K562 (cell line): ENCODE data around the gene TNFSF9. TPM values are rescaled to one million over a fixed set of nuclear protein-coding genes. Genes with fewer than 3 reads are reported as not detected.

Experiments used
- ATAC-seq: fragments of 200-7000 bp; cut with Tn5 transposase; 3 replicates; pipeline ENCODE4 v1.9.1; 2020; ENCODE audit warnings: moderate library complexity
- BruUV-seq: library from RNA; stranded (reverse); fragments of 400-500 nt; replicated peaks from 2 replicates; lab custom pipeline; 2021; lab: Mats Ljungman, UMichigan
- CTCF ChIA-PET: fragments of 300-600 bp; formaldehyde crosslinking; extraction: SDS; loops from one replicate; lab custom pipeline; 2021; ENCODE audit warnings: low intra/inter-chr PET ratio; lab: Yijun Ruan, JAX
- POLR2A ChIA-PET: fragments of 300-600, 350-650 bp; sonication (Branson Sonifier 250); formaldehyde crosslinking; extraction: SDS; loops from one replicate; lab custom pipeline; 2021; ENCODE audit warnings: antibody characterized with exemption, inconsistent platforms; lab: Yijun Ruan, JAX
- DNase-seq, 4 experiments: peaks; one replicate each; pipeline versions ENCODE4 v3.0.0 to v3.0.0-alpha.2; 2011 to 2018; ENCODE audit warnings: low spot score in 3 of 4, mixed read lengths in 3 of 4; ENCODE audit errors: extremely low read depth in 1 of 4
- FAIRE-seq: peaks from 2 replicates; lab custom pipeline; 2011; peaks lifted over from hg19 to GRCh38; lab: Jason Lieb, UNC
- H2AFZ ChIP-seq: 2 replicates; pipeline ENCODE4 v1.6.0; 2011; ENCODE audit warnings: low read depth, low read length, control low read depth, inconsistent platforms
- H3K27ac ChIP-seq: fragments of 200-600 bp; 3 replicates; pipeline ENCODE4 v1.8.0; 2011; ENCODE audit warnings: low read depth, mild to moderate bottlenecking, control low read depth, inconsistent platforms, low read length, moderate library complexity, mixed read lengths; ENCODE audit errors: extremely low read depth
- H3K27me3 ChIP-seq, 2 experiments: fragments of 300-600 bp in 1 of 2; 2 replicates in 1 of 2; 3 replicates in 1 of 2; pipeline versions ENCODE4 v1.6.0 to v1.8.0; 2011; ENCODE audit warnings: inconsistent platforms in 2 of 2, low read length in 2 of 2, mild to moderate bottlenecking in 1 of 2, mixed read lengths in 1 of 2, moderate library complexity in 1 of 2; ENCODE audit not compliant: control insufficient read depth in 2 of 2, insufficient read depth in 2 of 2
- H3K36me3 ChIP-seq: fragments of 300-600 bp; 3 replicates; pipeline ENCODE4 v1.8.0; 2011; ENCODE audit warnings: mild to moderate bottlenecking, low read length, inconsistent platforms; ENCODE audit not compliant: control insufficient read depth, insufficient read depth
- H3K4me1 ChIP-seq, 2 experiments: fragments of 200-600 bp in 1 of 2; replicated peaks in 1 of 2; 2 replicates in 1 of 2; 3 replicates in 1 of 2; pipeline versions ENCODE4 v1.5.1 to v1.8.0; 2011; ENCODE audit warnings: inconsistent platforms in 2 of 2, low read length in 2 of 2, mild to moderate bottlenecking in 1 of 2, mixed read lengths in 1 of 2, moderate library complexity in 1 of 2; ENCODE audit not compliant: control insufficient read depth in 2 of 2, insufficient read depth in 2 of 2
- H3K4me2 ChIP-seq: 2 replicates; pipeline ENCODE4 v1.6.1; 2011; ENCODE audit warnings: low read length, control low read depth, inconsistent platforms, mixed read lengths; ENCODE audit not compliant: insufficient read depth
- H3K4me3 ChIP-seq: fragments of 200-600 bp; sonication (generic), shearing (Covaris generic); 2 replicates; pipeline ENCODE4 v1.5.1; 2016; ENCODE audit warnings: control low read depth, inconsistent platforms
- H3K79me2 ChIP-seq: fragments of 200-600 bp; 3 replicates; pipeline ENCODE4 v1.8.0; 2011; ENCODE audit warnings: low read length, inconsistent platforms; ENCODE audit not compliant: control insufficient read depth, insufficient read depth
- H3K9ac ChIP-seq, 2 experiments: 2 replicates each; pipeline versions ENCODE4 v1.6.0 to v1.6.1; 2011; ENCODE audit warnings: low read depth in 2 of 2, low read length in 2 of 2, control low read depth in 1 of 2, inconsistent platforms in 1 of 2, mild to moderate bottlenecking in 1 of 2, mixed read lengths in 1 of 2; ENCODE audit not compliant: insufficient read depth in 1 of 2
- H3K9me1 ChIP-seq: one replicate; pipeline ENCODE4 v1.6.0; 2011; ENCODE audit warnings: inconsistent platforms, mild to moderate bottlenecking, low read length, moderate library complexity; ENCODE audit not compliant: control insufficient read depth, insufficient read depth
- H3K9me3 ChIP-seq: replicated peaks from 2 replicates; pipeline ENCODE4 v1.5.1; 2011; ENCODE audit warnings: low read depth, low read length, inconsistent platforms; ENCODE audit not compliant: control insufficient read depth, insufficient read depth
- H4K20me1 ChIP-seq: replicated peaks from 2 replicates; pipeline ENCODE4 v1.6.1; 2011; ENCODE audit warnings: low read length, inconsistent platforms, mixed read lengths; ENCODE audit not compliant: control insufficient read depth, insufficient read depth
- ARNT ChIP-seq, 2 experiments: fragments of 450-650 bp; IDR thresholded peaks; 2 replicates each; pipeline ENCODE4 v1.6.1; 2016; ENCODE audit warnings: mild to moderate bottlenecking in 1 of 2
- IRF9 ChIP-seq: fragments of 450-650 bp; IDR thresholded peaks from 2 replicates; pipeline ENCODE4 v1.6.1; 2016; ENCODE audit warnings: missing biosample characterization, missing genetic modification characterization
- MAFF ChIP-seq: IDR thresholded peaks from 2 replicates; pipeline ENCODE4 v1.6.1; 2012; ENCODE audit warnings: low read length, improper control_type of control experiment
- POLR2G ChIP-seq: fragments of 200-400 bp; formaldehyde crosslinking; IDR thresholded peaks from 2 replicates; pipeline ENCODE4 v1.6.1; 2017; ENCODE audit warnings: low read depth, mild to moderate bottlenecking, antibody characterized with exemption, low read length, moderate library complexity
- PRPF4 ChIP-seq: fragments of 200-400 bp; formaldehyde crosslinking; IDR thresholded peaks from one replicate; pipeline ENCODE4 v1.6.1; 2017; ENCODE audit warnings: low read length, low read depth, mild to moderate bottlenecking; ENCODE audit not compliant: insufficient read depth, poor library complexity, severe bottlenecking
- RBBP5 ChIP-seq: fragments of 200-600 bp; sonication (generic); IDR thresholded peaks from 2 replicates; pipeline ENCODE4 v1.6.1; 2012; ENCODE audit warnings: borderline replicate concordance, mild to moderate bottlenecking, low read length, control low read depth, inconsistent platforms; ENCODE audit not compliant: insufficient read depth, poor library complexity, severe bottlenecking
- RFX1 ChIP-seq: fragments of 450-650 bp; IDR thresholded peaks from 2 replicates; pipeline ENCODE4 v1.6.1; 2016; ENCODE audit warnings: mild to moderate bottlenecking, moderate library complexity
- SREBF2 ChIP-seq: sonication (generic); formaldehyde crosslinking; IDR thresholded peaks from 2 replicates; pipeline ENCODE4 v1.4.0; 2020; ENCODE audit warnings: mild to moderate bottlenecking, missing genetic modification reagents
- SRSF3 ChIP-seq: fragments of 200-400 bp; formaldehyde crosslinking; IDR thresholded peaks from 2 replicates; pipeline ENCODE4 v1.6.1; 2016; ENCODE audit warnings: mild to moderate bottlenecking, low read length, moderate library complexity; ENCODE audit not compliant: insufficient read depth
- TBL1XR1 ChIP-seq, 2 experiments: IDR thresholded peaks; 2 replicates each; pipeline ENCODE4 v1.6.1; 2012; ENCODE audit warnings: improper control_type of control experiment in 2 of 2, low read length in 2 of 2, mild to moderate bottlenecking in 1 of 2
- XRCC5 ChIP-seq: fragments of 200-400 bp; formaldehyde crosslinking; IDR thresholded peaks from 2 replicates; pipeline ENCODE4 v1.6.1; 2017; ENCODE audit warnings: low read depth, mild to moderate bottlenecking, low read length
- YY1 ChIP-seq, 3 experiments: IDR thresholded peaks; 2 replicates each; pipeline ENCODE4 v1.6.1; 2011; ENCODE audit warnings: low read length in 2 of 3, mild to moderate bottlenecking in 2 of 3, moderate library complexity in 2 of 3, borderline replicate concordance in 1 of 3, control low read depth in 1 of 3, low read depth in 1 of 3; ENCODE audit not compliant: insufficient read depth in 3 of 3, insufficient replicate concordance in 2 of 3, control insufficient read depth in 1 of 3, insufficient read length in 1 of 3; ENCODE audit errors: extremely low read depth in 1 of 3
- ZNF274 ChIP-seq: IDR thresholded peaks from 2 replicates; pipeline ENCODE4 v1.6.1; 2011; ENCODE audit warnings: low read depth, mild to moderate bottlenecking, low read length, moderate library complexity, borderline replicate concordance
- ZNF57 ChIP-seq: fragments of 450-650 bp; formaldehyde crosslinking; IDR thresholded peaks from 2 replicates; pipeline ENCODE4 v1.4.0; 2020; ENCODE audit warnings: mild to moderate bottlenecking, moderate library complexity
- ZNF644 ChIP-seq: fragments of 200-800 bp; sonication (Bioruptor generic); IDR thresholded peaks from 2 replicates; pipeline ENCODE4 v1.6.1; 2016; ENCODE audit warnings: low read depth, missing genetic modification characterization, missing compliant biosample characterization
- ZNF668 ChIP-seq: fragments of 250-450 bp; sonication (Bioruptor Pico); IDR thresholded peaks from 2 replicates; pipeline ENCODE4 v1.8.0; 2022; ENCODE audit warnings: mild to moderate bottlenecking, inconsistent platforms
- WGBS: fragments of 100-300 bp; shearing (Covaris generic); methylation state at CpG from one replicate; pipeline ENCODE4 v1.1.6; 2016; ENCODE audit warnings: low coverage, mixed read lengths; ENCODE audit not compliant: insufficient coverage; ENCODE audit errors: missing lambda C conversion rate; 5-methylcytosine and 5-hydroxymethylcytosine counted together
- in situ Hi-C: fragments of 300-500 bp; cut with MboI; formaldehyde crosslinking; loops from 4 replicates; pipeline ENCODE4 v1.15.0; 2018; ENCODE audit warnings: inconsistent platforms, mixed read lengths
- intact Hi-C: fragments of 100-400 bp; cut with micrococcal nuclease; formaldehyde crosslinking; loops from 2 replicates; pipeline ENCODE4 v1.14.2; 2022
- polyA plus RNA-seq, 8 experiments: library from polyadenylated mRNA; depleted of rRNA in 4 of 8; stranded (reverse) in 5 of 8; unstranded in 3 of 8; fragments of >200 nt; fragmentation: Nextera tagmentation in 2 of 8; fragmentation: Illumina TruSeq in 1 of 8; extraction: Ambion mirVana in 2 of 8; extraction: Trizol in 1 of 8; gene quantifications; 2 replicates each; pipeline versions ENCODE4 v1.2.1 to v1.2.3, GENCODE V29; 2011 to 2014; ENCODE audit warnings: inconsistent platforms in 1 of 8, missing spikeins in 1 of 8
- total RNA-seq, 7 experiments: library from RNA; depleted of rRNA in 6 of 7; stranded (reverse); fragments of >200 nt in 6 of 7; fragmentation: Illumina TruSeq in 2 of 7; extraction: Trizol in 2 of 7; gene quantifications; 2 replicates each; pipeline versions ENCODE4 v1.2.1 to v1.2.3, GENCODE V29; 2011 to 2021; ENCODE audit warnings: low replicate concordance in 1 of 7
- TF ChIP-seq, protein P1 (sequence below): sonication (generic); formaldehyde crosslinking; IDR thresholded peaks from 2 replicates; pipeline ENCODE4 v1.8.1; 2023; ENCODE audit warnings: mild to moderate bottlenecking, missing genetic modification reagents
- TF ChIP-seq, protein P2 (sequence below), 2 experiments: IDR thresholded peaks; 2 replicates each; pipeline ENCODE4 v1.6.1; 2011; ENCODE audit warnings: borderline replicate concordance in 1 of 2, control low read depth in 1 of 2, low read depth in 1 of 2, low read length in 1 of 2, mild to moderate bottlenecking in 1 of 2, mixed read lengths in 1 of 2, moderate library complexity in 1 of 2; ENCODE audit not compliant: insufficient read depth in 1 of 2, insufficient read length in 1 of 2, poor library complexity in 1 of 2, severe bottlenecking in 1 of 2; ENCODE audit errors: extremely low read depth in 1 of 2

Gene TNFSF9
- total and polyA plus RNA-seq, 9 of the 15 experiments (the other 6 are each of a cell fraction or from before 2014, with no cell fraction given), result 1.4 to 17.9 (median 6.5) TPM

- peaks cover 25% of the 10 kb centered on the region for H3K79me2 ChIP-seq
- no peak overlapping the region for H2AFZ ChIP-seq
- peaks cover 7% of the 10 kb centered on the region for H3K9me1 ChIP-seq
- no peak overlapping the region for H3K9ac ChIP-seq
- DNase-seq (no peak), FAIRE-seq (no peak), ATAC-seq (no peak)
- ChIA-PET POLR2A (interaction anchor here (0.6 to 1.3 kb wide), 7 partner anchors 10 to 144 kb away, joined by 3 to 4 read pairs (median 3); no protein-coding TSS in a partner anchor), CTCF (no interaction called here)
- peaks cover 17 to 42% of the 10 kb centered on the region in 2 experiments; a peak in 4 of 5 replicates for H3K4me1 ChIP-seq
- H3K9me3 ChIP-seq, result peaks cover 4% of the 10 kb centered on the region
- H4K20me1 ChIP-seq, result no peaks in the 10 kb centered on the region; the same call in 1 of the 2 replicates
- BruUV-seq, result no TSS peak
- H3K27ac ChIP-seq, result no peak overlapping the region
- H3K27me3 ChIP-seq, result no peaks in the 10 kb centered on the region
- intact Hi-C loops (no loop called here), in situ Hi-C loops (no loop called here)
- peaks cover 22% of the 10 kb centered on the region for H3K36me3 ChIP-seq
- 92% methylated on average over 21 of the region's 40 CpGs for WGBS
- H3K4me2 ChIP-seq, result no peak overlapping the region
- H3K4me3 ChIP-seq, result no peak overlapping the region
- TF ChIP-seq POLR2G (peak; percentile 41), SRSF3 (no peak), YY1 (IDR thresholded peaks at IDR 0.05; ENCODE audit: borderline replicate concordance in 1 of 3, control insufficient read depth in 1 of 3, extremely low read depth in 1 of 3, insufficient read depth in 3 of 3, insufficient read length in 1 of 3, insufficient replicate concordance in 2 of 3, low read depth in 1 of 3, low read length in 2 of 3) (no peak), PRPF4 (peak; percentile 8), ARNT (IDR thresholded peaks at IDR 0.05) (no peak), MAFF (no peak), TBL1XR1 (IDR thresholded peaks at IDR 0.05; ENCODE audit: low read length in 2 of 2) (no peak), RBBP5 (no peak), ZNF274 (no peak), ZNF644 (tag) (no peak), RFX1 (no peak), SREBF2 (CRISPR knock-in tag) (no peak), ZNF668 (CRISPR knock-in tag) (no peak), ZNF57 (no peak), IRF9 (tag) (no peak), XRCC5 (no peak)
- TF ChIP-seq, protein P1, sequence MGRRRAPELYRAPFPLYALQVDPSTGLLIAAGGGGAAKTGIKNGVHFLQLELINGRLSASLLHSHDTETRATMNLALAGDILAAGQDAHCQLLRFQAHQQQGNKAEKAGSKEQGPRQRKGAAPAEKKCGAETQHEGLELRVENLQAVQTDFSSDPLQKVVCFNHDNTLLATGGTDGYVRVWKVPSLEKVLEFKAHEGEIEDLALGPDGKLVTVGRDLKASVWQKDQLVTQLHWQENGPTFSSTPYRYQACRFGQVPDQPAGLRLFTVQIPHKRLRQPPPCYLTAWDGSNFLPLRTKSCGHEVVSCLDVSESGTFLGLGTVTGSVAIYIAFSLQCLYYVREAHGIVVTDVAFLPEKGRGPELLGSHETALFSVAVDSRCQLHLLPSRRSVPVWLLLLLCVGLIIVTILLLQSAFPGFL (CRISPR knock-in tag), result no peak
- TF ChIP-seq, protein P2, sequence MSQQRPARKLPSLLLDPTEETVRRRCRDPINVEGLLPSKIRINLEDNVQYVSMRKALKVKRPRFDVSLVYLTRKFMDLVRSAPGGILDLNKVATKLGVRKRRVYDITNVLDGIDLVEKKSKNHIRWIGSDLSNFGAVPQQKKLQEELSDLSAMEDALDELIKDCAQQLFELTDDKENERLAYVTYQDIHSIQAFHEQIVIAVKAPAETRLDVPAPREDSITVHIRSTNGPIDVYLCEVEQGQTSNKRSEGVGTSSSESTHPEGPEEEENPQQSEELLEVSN (IDR thresholded peaks at IDR 0.05; ENCODE audit: borderline replicate concordance in 1 of 2, extremely low read depth in 1 of 2, insufficient read depth in 1 of 2, insufficient read length in 1 of 2, low read depth in 1 of 2, low read length in 1 of 2, poor library complexity in 1 of 2, severe bottlenecking in 1 of 2), result no peak
Observed at GRCh38 chr19:6534451-6535093, 3.7 kb downstream of the TNFSF9 start.
